ENCODE measurements around the gene ELF3.

GRCh38 chr1:202036595-202037387 lies 26.4 kb downstream of the ELF3 start:
- no peak for TF ChIP-seq POLR2A (IDR thresholded peaks at IDR 0.05)
- no peak for TF ChIP-seq POLR2AphosphoS5 (IDR thresholded peaks at IDR 0.05)
- TF ChIP-seq CTCF (IDR thresholded peaks at IDR 0.05) = no peak
- no peak for TF ChIP-seq EP300 (IDR thresholded peaks at IDR 0.05)
